ENCODE data around the gene CNKSR3.

CNKSR3 gene

GRCh38 chr6:154461348-154461747 lies 49.1 kb downstream of the CNKSR3 start:
- DNase-seq (ENCODE audit: low read depth): no peak
- no peak overlapping the region for H3K4me3 ChIP-seq (ENCODE audit: control insufficient read depth, low read depth, low read length)
- no peak for TF ChIP-seq CTCF (IDR thresholded peaks at IDR 0.05; ENCODE audit: control insufficient read depth, insufficient read depth, low read depth, low read length, missing control alignments)

- peak; percentile 64 for DNase-seq (ENCODE audit: low read depth)
- H3K4me3 ChIP-seq (ENCODE audit: control insufficient read depth, low read depth, low read length): no peak overlapping the region
- TF ChIP-seq CTCF (IDR thresholded peaks at IDR 0.05; ENCODE audit: control insufficient read depth, insufficient read depth, low read depth, low read length, missing control alignments): no peak
Observed at GRCh38 chr6:154460306-154461071, 50.0 kb downstream of the CNKSR3 start.

- no peak for TF ChIP-seq CTCF (IDR thresholded peaks at IDR 0.05; ENCODE audit: control insufficient read depth, insufficient read depth, low read depth, low read length, missing control alignments)
- no peak for DNase-seq (ENCODE audit: low read depth)
- H3K4me3 ChIP-seq (ENCODE audit: control insufficient read depth, low read depth, low read length): no peak overlapping the region
Observed at GRCh38 chr6:154459513-154459912, 51.0 kb downstream of the CNKSR3 start.

GRCh38 chr6:154458565-154459470 lies 51.7 kb downstream of the CNKSR3 start:
- DNase-seq (ENCODE audit: low read depth): no peak
- TF ChIP-seq CTCF (IDR thresholded peaks at IDR 0.05; ENCODE audit: control insufficient read depth, insufficient read depth, low read depth, low read length, missing control alignments): no peak
- H3K4me3 ChIP-seq (ENCODE audit: control insufficient read depth, low read depth, low read length): no peak overlapping the region

GRCh38 chr6:154457881-154458284 lies 52.6 kb downstream of the CNKSR3 start:
- TF ChIP-seq CTCF (IDR thresholded peaks at IDR 0.05; ENCODE audit: control insufficient read depth, insufficient read depth, low read depth, low read length, missing control alignments): no peak
- DNase-seq (ENCODE audit: low read depth): no peak

GRCh38 chr6:154457046-154457713 lies 53.3 kb downstream of the CNKSR3 start:
- H3K4me3 ChIP-seq (ENCODE audit: control insufficient read depth, low read depth, low read length): no peak overlapping the region
- DNase-seq (ENCODE audit: low read depth): no peak
- no peak for TF ChIP-seq CTCF (IDR thresholded peaks at IDR 0.05; ENCODE audit: control insufficient read depth, insufficient read depth, low read depth, low read length, missing control alignments)

More at GRCh38 chr6:154457881-154458284, 52.6 kb downstream of the CNKSR3 start:
- H3K4me3 ChIP-seq (ENCODE audit: control insufficient read depth, low read depth, low read length): no peak overlapping the region

Measured in AG09309 (cell line).